ENCODE data around the gene KIF26B.

Gene KIF26B

DNA sequence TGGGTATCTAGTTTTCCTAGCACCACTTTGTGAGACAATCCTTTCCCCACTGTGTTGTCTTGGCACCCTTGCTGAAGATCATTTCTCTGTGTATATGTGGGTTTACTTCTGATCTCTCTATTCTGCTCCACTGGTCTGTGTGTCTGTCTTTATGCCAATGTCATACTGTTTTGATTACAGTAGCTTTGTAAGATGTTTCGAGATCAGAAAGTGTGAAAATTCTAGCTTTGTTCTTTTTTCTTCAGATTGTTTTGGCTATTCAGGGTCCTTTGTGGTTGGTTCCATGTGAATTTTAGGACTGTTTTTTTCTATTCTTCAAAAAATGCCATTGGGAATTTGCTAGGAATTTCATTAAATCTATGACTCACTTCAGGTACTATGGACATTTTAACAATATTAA is 116.2 kb downstream of the KIF26B start:
- no peak for DNase-seq (ENCODE audit: low read depth in 1 of 2, low spot score in 1 of 2)
- TF ChIP-seq JUND (IDR thresholded peaks at IDR 0.05; ENCODE audit: low read depth) = no peak
- in situ Hi-C loops (cut with HindIII; ENCODE audit: low pct_unique_long_range_greater_than_20kb, low sequenced_read_pairs) = no loop called here

DNA sequence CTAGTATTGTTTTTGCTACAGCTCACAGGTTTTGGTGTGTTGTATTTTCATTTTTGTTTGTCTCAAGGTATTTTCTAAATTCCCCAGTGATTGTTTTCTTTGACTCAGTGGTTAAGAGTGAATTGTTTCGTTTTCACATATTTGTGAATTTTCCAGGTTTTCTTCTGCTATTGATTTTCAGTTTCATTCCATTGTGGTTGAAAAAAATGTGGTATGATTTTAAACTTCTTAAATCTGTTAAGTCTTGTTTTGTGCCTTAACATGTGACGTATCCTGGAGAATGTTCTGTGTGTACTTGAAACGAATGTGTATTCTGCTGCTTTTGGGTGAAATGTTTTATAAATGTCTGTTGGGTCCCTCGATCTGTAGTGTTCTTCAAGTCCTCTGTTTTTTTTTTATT is 117.9 kb downstream of the KIF26B start:
- in situ Hi-C loops (cut with HindIII; ENCODE audit: low pct_unique_long_range_greater_than_20kb, low sequenced_read_pairs) = no loop called here
- TF ChIP-seq JUND (IDR thresholded peaks at IDR 0.05; ENCODE audit: low read depth) = no peak
- no peak for DNase-seq (ENCODE audit: low read depth in 1 of 2, low spot score in 1 of 2)

DNA sequence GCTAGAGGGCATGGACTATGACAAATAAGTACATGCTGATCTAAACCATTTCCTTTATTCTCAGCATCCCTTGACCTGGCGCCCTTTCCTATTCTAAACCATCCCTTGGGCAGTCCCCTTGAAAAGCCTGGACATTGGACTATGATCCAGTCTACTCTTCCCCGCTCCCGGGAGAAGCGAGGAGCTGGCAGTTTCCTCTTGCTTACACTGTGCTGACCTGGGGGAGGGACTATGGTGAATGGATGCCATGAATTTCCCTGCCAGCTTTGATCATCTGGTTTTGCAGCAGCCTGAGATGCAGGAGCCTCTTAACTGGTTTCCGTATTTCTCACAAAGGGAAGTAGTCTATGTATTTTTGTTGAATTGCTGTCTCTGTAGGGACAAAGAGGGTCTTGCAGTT is 121.7 kb downstream of the KIF26B start:
- no peak for DNase-seq (ENCODE audit: low read depth in 1 of 2, low spot score in 1 of 2)
- in situ Hi-C loops (cut with HindIII; ENCODE audit: low pct_unique_long_range_greater_than_20kb, low sequenced_read_pairs) = no loop called here
- no peak for TF ChIP-seq JUND (IDR thresholded peaks at IDR 0.05; ENCODE audit: low read depth)

DNA sequence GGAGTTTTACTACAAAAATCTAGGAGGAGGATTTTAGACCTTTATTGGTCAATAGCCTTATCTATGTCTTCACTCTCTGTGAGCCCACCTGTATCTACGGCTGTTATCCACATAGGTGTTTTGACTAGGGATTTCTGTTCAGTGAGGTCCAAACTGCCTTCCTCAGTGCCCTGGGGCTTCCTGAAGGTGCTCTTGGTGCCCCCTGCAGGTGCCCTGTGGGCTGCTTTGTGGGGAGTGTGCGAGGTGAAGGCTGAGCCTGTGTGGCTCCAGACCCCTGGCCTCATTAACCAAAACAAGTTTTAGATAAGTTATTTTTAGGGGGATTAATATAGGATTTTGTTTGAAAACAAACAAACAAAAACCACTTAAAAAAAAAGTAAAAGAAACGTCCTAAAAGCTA is 122.5 kb downstream of the KIF26B start:
- no peak for TF ChIP-seq JUND (IDR thresholded peaks at IDR 0.05; ENCODE audit: low read depth)
- in situ Hi-C loops (cut with HindIII; ENCODE audit: low pct_unique_long_range_greater_than_20kb, low sequenced_read_pairs) = no loop called here
- DNase-seq (ENCODE audit: low read depth in 1 of 2, low spot score in 1 of 2) = no peak

DNA sequence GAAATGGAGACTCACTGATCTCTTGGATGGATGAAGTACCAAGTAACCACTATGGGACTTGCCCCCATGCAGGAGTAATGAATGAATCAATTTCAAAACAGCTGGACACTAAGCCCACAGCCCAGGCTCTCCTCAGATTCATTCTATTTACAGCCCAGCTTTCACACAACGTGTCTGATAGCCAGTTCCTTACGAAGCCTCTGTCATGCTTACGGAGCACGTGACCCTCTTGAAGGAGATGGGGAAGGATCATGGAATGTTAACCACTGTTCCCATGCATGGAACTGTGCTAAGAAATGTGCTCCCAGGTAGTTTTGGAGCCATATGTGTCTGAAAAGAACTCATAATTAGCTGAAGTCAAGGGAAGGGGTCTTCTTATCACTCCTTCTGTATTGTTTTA is 124.1 kb downstream of the KIF26B start:
- TF ChIP-seq JUND (IDR thresholded peaks at IDR 0.05; ENCODE audit: low read depth) = no peak
- in situ Hi-C loops (cut with HindIII; ENCODE audit: low pct_unique_long_range_greater_than_20kb, low sequenced_read_pairs) = no loop called here
- no peak for DNase-seq (ENCODE audit: low read depth in 1 of 2, low spot score in 1 of 2)

DNA sequence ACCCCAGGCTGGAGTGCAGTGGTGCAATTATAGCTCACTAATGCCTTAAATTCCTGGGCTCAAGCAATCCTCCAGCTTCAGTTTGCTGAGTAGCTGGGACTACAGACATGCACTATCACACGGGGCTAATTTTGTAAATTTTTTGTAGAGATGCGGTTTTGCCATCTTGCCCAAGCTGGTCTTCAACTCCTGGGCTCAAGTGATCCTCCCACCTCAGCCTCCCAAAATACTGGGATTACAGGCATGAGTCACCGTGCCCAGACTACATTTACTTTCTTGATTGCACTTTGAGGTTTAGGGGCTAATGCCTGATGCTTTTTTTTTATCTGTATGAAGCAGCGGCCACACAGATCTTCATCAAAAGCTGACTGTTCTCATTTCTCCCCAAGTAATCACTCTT is 124.6 kb downstream of the KIF26B start:
- in situ Hi-C loops (cut with HindIII; ENCODE audit: low pct_unique_long_range_greater_than_20kb, low sequenced_read_pairs) = no loop called here
- TF ChIP-seq JUND (IDR thresholded peaks at IDR 0.05; ENCODE audit: low read depth) = no peak
- DNase-seq (ENCODE audit: low read depth in 1 of 2, low spot score in 1 of 2) = no peak

DNA sequence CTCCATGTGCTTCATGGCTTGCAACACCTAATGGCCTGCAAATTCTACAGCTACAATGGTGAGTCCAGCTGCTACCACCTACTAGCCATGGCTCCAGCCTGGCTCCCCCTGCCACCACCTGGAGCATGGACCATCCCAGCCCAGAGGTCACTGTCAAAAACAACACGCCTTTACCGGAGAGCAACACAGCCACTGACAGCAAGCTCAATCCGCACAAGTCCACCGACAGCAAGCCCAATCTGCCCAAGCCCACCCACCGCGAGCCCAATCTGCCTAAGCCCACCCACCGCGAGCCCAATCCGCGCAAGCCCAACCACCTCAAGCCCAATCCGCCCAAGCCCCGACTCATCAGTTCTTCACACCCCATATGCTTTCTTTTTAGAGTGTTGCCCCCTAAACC is 128.2 kb downstream of the KIF26B start:
- TF ChIP-seq JUND (IDR thresholded peaks at IDR 0.05; ENCODE audit: low read depth) = no peak
- in situ Hi-C loops (cut with HindIII; ENCODE audit: low pct_unique_long_range_greater_than_20kb, low sequenced_read_pairs) = no loop called here

DNA sequence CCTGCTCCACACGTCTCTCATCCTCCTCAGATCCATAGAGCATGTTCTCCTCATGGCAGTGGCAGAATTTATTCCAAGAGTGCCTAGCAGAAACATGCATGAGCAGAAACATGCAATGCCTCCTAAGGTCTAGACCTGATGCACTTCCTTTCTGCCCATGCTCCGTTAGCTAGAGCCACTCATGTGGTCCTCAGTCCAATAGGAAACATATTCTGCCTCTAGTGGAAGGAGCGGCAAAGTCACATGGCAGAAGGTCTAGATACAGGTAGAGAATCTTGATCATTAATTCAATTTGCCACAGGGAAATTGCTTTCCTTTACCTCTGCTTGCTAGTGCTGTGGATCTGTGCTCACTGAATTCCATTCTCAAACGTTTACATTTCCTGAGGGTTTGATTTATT is 130.4 kb downstream of the KIF26B start:
- no peak for TF ChIP-seq JUND (IDR thresholded peaks at IDR 0.05; ENCODE audit: low read depth)
- DNase-seq (ENCODE audit: low read depth in 1 of 2, low spot score in 1 of 2) = no peak
- in situ Hi-C loops (cut with HindIII; ENCODE audit: low pct_unique_long_range_greater_than_20kb, low sequenced_read_pairs) = no loop called here

More for the DNA sequence above, 128.2 kb downstream of the KIF26B start:
- no peak for DNase-seq (ENCODE audit: low read depth in 1 of 2, low spot score in 1 of 2)

DNA sequence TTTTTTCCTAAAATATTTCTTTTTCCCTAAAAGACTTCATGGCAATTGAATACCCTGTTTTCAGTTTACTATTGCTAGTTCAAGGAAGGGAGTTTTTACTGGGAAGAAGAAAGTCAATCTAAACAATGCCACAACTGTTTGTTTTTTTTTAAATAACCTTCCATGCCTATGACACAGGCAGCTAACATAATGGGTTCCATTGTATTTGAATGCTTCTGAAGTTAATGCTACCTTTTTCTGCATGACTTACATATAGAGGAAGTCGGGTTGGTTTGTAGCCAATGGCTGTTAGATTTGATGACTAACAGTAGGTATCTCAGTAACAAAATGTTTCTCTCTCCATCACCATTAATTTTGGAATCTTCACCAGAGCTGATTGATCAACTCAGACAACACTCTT is 134.0 kb downstream of the KIF26B start:
- in situ Hi-C loops (cut with HindIII; ENCODE audit: low pct_unique_long_range_greater_than_20kb, low sequenced_read_pairs) = no loop called here
- no peak for DNase-seq (ENCODE audit: low read depth in 1 of 2, low spot score in 1 of 2)
- TF ChIP-seq JUND (IDR thresholded peaks at IDR 0.05; ENCODE audit: low read depth) = no peak

DNA sequence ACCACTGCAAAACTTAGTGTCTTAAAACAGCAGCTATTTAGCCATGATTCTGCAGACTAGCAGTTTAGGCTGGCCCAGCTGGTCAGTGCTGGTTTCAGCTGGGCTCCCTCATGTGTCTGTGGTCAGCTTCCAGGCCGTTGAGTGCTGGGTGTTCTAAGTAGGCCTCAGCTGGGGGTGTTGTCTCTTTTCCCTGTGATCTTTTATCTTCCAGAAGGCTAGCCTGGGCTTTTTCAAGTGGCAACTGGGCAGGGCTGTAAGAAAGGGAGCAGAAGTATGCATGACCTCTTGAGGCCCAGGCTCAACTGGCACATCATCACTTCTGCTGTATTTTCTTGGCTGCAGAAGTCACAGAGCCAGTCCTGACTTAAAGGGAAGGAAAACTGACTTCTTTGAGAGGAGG is 136.1 kb downstream of the KIF26B start:
- no peak for TF ChIP-seq JUND (IDR thresholded peaks at IDR 0.05; ENCODE audit: low read depth)
- in situ Hi-C loops (cut with HindIII; ENCODE audit: low pct_unique_long_range_greater_than_20kb, low sequenced_read_pairs) = no loop called here
- no peak for DNase-seq (ENCODE audit: low read depth in 1 of 2, low spot score in 1 of 2)

DNA sequence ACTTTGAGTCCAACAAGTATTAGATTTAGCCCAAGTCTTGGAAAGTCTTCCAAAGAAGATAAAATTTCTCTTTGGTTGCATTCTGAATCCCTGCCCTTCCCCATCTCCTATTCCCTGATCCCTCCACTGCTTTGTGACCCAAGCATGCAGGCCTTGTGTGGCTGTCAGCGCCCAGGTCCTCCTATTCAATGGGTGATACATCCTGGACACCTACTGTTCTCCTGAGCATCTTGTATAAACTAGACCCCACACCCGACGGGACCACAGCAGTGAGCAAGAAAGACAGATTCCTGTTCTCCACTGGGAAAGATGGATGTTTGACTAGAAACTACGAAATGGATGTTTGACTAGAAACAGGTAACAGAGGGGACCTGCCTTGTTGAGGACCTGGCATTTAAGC is 136.6 kb downstream of the KIF26B start:
- no peak for TF ChIP-seq JUND (IDR thresholded peaks at IDR 0.05; ENCODE audit: low read depth)
- DNase-seq (ENCODE audit: low read depth in 1 of 2, low spot score in 1 of 2) = no peak
- in situ Hi-C loops (cut with HindIII; ENCODE audit: low pct_unique_long_range_greater_than_20kb, low sequenced_read_pairs) = no loop called here

DNA sequence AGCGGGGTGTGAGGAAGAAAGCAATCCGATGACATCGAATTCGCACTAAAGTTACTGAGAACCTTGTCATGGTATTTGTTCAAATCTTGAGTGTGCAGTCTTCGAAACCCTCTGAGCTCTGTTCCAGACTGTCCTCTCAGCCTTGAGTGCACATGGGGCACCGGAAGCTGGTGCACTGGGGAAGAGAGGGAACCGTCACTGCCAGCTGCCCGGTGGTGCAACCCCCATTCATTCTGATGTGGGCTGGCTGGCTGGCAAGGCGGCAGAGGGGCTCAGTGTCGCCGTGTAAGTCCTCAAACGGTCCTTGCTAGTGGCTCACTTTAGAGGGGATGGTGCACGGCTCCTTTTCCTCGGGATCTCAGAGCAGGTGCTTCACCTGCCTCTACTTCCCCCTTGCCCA is 137.4 kb downstream of the KIF26B start:
- in situ Hi-C loops (cut with HindIII; ENCODE audit: low pct_unique_long_range_greater_than_20kb, low sequenced_read_pairs) = no loop called here
- no peak for TF ChIP-seq JUND (IDR thresholded peaks at IDR 0.05; ENCODE audit: low read depth)
- no peak for DNase-seq (ENCODE audit: low read depth in 1 of 2, low spot score in 1 of 2)

DNA sequence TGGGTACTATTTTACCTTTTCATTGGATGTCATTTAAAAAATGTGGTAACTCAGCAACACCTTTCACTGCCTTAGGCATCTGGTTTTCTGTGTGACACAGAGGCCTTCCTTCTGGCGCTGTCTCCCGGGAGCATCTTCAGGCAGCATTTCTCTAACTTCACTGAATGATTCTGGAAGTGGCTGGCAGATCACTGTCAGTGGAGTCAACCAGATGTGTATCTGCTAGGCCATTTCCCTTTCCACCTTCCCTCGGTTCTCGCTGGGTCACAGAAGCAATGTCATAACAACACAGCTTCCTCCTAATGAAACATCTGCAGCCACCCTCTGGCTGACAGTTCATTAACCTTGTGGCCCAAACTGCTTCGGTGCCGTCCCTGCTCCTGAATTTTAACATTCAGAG is 137.8 kb downstream of the KIF26B start:
- in situ Hi-C loops (cut with HindIII; ENCODE audit: low pct_unique_long_range_greater_than_20kb, low sequenced_read_pairs) = no loop called here
- no peak for TF ChIP-seq JUND (IDR thresholded peaks at IDR 0.05; ENCODE audit: low read depth)

DNA sequence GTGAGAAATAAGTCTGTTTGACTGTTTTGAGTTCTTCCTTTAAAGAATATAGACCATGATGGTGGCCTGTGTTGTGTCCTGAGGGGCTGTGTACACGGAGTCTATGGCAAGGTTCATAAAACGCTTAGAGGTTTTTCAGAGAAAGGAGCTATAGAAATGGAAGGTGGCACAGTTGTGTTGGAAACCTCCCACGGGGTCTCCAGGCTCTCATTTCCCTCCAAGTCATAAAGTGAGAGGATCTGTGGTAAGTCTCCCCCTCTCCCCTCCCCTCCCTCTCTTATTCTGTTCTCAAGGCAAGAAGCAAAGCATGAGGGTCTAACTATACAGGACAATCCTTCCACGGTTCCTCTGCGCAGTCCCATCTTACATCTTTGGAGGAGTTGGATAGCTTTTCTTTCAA is 139.2 kb downstream of the KIF26B start:
- no peak for TF ChIP-seq JUND (IDR thresholded peaks at IDR 0.05; ENCODE audit: low read depth)
- in situ Hi-C loops (cut with HindIII; ENCODE audit: low pct_unique_long_range_greater_than_20kb, low sequenced_read_pairs) = no loop called here
- no peak for DNase-seq (ENCODE audit: low read depth in 1 of 2, low spot score in 1 of 2)

More for the DNA sequence above, 137.8 kb downstream of the KIF26B start:
- DNase-seq (ENCODE audit: low read depth in 1 of 2, low spot score in 1 of 2) = no peak
